ENCODE results near the gene UBR4.
A peak's percentile ranks its signal among the peaks of the same experiment; 100 is the strongest.

The UBR4 gene

GRCh38 chr1:19140465-19140864 lies 69.6 kb downstream of the UBR4 start:
- no peak for DNase-seq (ENCODE audit: low read depth in 2 of 2)

DNA sequence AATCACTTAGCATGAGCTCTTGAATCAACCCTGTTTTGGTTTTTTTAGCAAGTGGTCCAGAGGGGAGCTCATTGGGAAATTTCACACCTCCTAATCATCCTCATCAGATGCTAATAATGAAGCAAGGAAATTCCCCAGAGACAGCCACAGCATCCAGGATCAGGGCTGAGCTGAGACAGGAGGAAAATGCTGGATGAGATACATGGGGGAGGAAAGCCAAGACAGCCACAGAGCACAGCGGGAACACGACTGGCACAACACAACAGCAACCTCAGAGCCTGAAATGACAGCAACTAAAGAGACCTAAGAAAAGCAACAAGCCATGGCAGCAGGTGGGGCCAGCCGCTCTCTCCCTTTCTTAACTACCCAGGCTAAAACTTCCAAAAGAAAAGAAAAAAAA lies 70.4 kb downstream of the UBR4 start:
- no peak for DNase-seq (ENCODE audit: low read depth in 2 of 2)

DNA sequence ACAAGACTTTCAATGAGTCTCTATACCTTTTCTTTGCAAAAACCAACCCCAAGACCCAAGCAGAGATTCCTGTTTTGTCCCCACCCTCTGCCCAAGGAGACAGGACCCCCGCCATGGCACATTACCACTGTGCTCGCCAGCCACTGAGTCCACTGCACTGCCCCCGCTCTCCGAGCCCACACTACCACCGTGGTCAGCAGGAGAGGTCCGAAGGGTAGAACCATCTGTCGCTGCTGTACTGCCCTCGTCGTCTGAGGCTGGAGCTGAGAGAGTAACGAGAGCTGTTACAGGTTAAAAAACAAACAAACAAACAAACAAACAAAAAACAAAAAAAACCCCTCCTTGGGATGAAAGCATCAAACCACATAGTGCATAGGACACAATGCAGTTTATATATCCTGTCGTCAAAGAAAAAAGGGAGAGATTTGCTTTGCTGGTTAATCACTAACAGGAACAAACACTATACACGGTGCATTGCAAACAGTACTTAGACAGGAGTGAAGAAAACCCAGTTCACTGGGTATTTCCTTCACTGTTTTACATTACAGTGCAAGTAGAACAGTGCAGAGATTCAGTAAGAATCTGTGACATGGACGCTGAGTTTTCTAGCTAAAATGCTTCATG lies 71.0 kb downstream of the UBR4 start:
- no peak for DNase-seq (ENCODE audit: low read depth in 2 of 2)

DNA sequence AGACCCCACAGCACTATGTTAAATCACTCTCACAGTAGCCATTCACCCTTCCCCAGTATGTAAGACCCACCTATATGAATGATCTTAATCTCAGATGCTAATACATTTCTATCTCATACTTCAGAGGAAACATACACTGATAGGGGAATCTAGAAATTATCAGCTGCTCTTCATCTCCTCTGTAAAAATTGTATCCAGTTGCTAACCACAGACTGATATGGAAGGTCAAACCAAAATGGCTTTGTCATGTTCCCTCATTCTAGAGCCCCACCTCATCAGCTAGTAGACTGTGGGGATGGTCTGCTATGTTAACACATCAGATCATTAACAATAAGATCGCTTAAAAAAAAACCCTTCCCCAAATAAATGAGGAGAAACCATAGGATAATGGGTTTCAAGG lies 71.7 kb downstream of the UBR4 start:
- no peak for DNase-seq (ENCODE audit: low read depth in 2 of 2)

DNA sequence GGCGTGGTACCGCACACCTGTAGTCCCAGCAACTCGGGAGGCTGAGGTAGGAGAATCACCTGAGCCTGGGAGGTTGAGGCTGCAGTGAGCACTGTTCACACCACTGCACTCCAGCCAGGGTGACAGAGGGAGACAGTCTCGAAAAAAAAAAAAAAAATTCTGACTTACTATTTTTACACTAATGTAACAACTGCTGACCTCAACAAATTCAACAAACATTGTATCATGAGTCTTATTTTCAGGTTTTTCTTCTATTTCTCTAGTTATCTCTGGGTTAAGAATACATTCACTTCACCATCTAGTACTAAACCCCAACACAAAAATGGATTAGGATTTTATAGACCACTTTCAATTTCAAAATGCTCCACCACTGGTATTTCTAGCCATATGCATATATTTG lies 72.9 kb downstream of the UBR4 start:
- no peak for DNase-seq (ENCODE audit: low read depth in 2 of 2)

DNA sequence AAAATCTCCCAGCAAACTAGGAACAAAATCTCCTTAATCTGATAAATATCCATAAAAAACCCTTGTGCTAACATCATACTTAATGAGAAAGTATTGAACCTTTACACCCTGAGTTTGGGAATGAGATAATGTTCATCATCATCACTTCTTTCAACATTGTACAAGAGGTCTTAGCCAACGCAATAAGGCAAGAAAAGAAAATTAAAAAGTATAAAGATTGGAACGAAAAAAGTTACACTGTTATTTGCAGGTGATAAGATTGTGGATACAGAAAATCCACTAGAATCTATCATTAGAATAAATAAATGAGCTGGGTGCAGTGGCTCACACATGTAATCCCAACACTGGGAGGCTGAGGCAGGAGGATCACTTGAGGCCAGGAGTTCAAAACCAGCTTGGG lies 76.7 kb downstream of the UBR4 start:
- no peak for DNase-seq (ENCODE audit: low read depth in 2 of 2)

DNA sequence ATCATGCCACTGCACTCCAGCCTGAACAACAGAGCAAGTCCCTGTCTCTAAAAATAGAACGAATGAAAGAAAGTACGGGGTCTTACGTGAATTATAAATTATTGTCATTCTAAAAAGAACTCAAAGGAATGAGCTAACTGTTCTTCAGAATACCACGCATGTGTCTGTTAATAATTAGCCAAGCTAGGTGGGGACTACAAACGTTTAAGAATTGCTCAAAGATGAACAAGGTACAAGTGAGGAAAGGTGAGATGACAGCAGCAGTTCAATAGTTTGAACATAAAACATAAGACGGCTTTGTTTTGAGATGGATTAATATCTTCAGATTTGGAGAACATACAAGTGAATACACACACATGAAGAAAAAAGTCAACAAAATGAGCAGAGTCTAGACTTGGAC lies 79.6 kb downstream of the UBR4 start:
- no peak for DNase-seq (ENCODE audit: low read depth in 2 of 2)

DNA sequence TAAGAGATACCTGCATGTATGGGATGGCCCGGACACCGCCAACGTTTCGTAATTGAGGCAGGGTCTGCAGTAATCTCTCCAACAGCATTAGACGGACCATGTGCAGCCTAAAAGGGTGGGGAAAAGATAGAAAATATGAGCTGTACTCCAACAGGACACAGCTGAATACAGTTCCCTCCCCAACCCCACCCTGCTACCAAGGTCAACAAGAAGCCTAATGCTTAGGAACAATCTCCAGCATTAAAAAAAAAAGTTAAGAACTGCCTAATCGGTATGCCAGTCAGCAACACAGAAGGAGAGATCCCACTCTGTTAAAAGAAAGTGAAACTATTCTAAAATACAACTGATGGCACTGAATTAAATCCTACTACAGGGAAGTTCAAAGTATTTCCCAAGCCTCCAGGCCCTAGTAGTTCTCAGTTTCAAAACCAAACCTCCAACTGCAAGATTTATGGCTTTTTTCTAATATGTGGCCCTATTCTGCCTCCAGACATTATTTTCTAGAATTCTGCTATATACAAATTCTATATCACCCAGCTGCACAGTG lies 81.0 kb downstream of the UBR4 start:
- DNase-seq (ENCODE audit: low read depth in 2 of 2): no peak

GRCh38 chr1:19124273-19124672 lies 85.8 kb downstream of the UBR4 start:
- DNase-seq (ENCODE audit: low read depth in 2 of 2): peak in 1 of 2 experiments; percentile 5

- no peak for DNase-seq (ENCODE audit: low read depth in 2 of 2)
These were observed 86.2 kb downstream of the UBR4 start for GRCh38 chr1:19123837-19124236.

DNA sequence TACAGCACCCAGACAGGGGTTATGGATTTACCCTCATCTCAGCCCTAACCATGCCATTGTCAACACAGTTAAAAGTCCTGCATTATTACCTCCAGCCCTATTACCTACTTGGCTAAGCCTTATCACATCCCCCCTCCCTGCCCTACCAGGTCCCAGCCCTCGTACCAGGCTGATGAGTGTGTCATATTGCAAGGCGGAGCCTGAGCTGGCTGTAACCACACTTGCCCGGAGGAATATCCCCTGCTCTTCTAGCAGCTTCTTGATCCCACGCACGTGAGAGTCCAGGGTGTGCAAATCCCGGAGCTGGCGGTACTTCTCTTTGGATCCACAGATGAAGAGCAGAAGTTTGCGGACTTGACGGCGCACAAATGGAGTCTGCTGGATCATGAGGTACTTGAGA lies 87.4 kb downstream of the UBR4 start:
- DNase-seq (ENCODE audit: low read depth in 2 of 2): no peak

GRCh38 chr1:19121192-19121591 lies 88.9 kb downstream of the UBR4 start:
- DNase-seq (ENCODE audit: low read depth in 2 of 2): no peak

DNA sequence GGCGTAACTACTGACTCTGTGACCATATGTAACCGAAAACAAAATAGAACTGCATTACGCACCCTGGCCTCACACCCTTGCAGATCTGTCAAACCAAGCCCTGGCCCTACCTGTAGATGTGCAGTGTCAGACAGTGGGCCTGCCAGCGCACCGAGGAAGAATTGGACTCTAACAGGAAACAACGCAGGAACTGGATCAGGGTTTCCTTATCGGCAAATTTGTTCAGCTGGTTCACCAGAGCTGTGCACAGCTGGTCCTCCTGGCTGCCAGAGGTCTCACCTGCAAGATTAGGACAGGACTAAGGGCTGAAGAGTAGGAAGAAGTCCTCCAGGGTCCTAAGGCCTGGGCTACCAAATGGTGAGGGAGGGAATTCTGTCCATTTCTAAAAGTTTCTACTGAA lies 90.0 kb downstream of the UBR4 start:
- DNase-seq (ENCODE audit: low read depth in 2 of 2): no peak

GRCh38 chr1:19115082-19115808 lies 94.8 kb downstream of the UBR4 start:
- DNase-seq (ENCODE audit: low read depth in 2 of 2): no peak

DNA sequence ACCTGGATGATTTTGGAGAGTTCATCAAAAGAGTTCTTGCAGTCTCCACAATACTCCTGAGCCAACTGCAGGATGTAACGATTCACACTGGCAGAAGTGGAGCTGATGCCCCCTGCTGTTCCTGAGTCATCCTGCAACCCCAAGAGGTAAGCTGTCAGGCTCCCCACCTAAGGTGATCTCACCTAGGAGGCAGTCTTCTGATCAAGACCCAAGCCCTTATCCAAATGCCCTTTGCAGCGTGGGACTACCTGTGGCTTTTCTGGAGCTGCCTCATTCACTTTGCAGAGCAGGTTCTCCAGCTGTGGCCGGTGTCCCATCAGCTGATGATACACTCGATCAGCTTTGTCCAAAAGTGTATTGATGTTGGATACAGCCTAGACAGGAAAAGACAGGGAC lies 96.4 kb downstream of the UBR4 start:
- DNase-seq (ENCODE audit: low read depth in 2 of 2): peak in 1 of 2 experiments; percentile 11

DNA sequence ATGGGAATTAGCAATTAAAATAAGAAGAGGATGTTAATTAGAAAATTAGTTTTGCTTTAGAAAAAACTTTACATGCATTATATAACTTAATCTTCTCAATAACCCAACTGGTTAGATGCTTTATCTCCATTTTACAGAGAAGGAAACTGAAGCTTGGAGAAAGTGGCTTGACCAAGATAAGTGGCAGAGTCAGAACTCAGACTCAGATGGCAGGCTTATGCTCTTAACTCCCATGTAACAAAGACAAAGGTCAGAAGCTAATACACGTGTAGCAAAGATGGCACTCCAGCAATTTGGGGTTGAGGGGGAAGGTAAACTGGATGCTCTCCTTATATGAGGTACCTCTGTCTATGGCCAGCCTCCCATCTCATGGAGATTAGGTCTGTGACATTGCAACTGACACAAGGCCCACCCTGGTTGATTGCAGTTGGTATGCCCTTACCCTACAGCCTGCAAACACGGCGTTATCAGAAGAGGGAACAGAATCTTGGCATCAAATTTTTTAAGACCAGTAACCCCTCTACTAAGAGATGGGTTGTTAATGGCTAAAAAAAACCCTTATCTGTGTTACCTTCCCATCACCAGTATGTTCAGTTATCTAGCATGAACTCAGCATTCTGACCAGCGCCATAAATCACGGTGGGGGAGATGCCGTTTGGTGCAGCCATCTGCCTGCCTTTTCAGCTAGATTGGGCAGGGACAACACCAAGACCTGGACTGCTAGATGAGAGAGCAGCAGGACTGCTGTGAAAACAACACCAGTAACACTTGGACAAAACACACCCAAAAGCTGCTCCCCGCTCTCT lies 97.0 kb downstream of the UBR4 start:
- DNase-seq (ENCODE audit: low read depth in 2 of 2): no peak

DNA sequence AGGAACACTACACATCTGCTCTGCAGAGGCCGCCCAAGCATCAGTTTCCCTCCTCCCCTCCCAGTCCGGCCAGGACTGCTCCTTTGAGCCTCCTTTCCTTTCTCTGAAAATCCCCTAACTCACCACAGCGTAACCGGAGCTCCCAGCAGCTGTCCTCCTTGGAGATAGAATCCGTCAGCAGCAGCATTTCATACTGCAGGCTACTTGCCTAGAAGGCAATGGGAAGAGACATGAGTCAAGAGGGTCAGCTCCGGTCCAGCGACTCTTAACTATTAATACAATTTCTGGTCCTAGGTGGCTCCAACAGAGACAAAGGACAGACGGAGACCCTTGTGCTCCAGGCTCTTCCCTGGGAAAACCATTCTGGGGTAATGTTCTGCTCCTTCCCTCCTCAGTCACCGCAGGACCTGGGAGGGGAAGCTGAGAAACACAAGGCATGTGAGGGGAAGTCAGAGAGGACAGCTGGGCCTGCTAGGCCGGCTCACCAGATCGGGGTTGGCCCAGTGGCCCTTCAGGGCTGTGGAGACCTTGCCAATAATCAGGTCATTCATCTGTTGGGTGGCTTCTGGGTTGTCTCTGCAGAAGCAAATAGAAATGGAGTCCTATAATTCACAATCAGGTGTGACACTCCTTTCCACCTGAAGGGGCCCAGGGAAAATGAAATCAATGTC lies 99.7 kb downstream of the UBR4 start:
- no peak for DNase-seq (ENCODE audit: low read depth in 2 of 2)

DNA sequence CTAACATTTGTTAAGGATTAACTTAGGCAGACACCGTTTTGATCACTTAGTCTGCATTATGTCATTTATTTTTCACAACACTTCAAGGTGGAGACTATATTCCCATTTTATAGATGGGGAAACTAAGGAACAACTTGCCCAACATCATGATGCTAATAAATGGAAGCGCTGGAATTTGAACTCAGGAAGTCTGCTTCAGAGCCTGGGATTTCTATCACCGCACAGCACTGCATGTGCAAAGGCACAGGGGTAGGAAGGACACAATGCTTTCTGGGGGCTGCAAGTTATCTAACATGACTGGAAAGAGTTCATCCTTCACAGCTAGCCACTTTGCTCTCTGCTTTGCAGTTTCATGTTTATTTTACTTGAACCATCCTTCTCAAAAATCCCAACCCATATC lies 100.5 kb downstream of the UBR4 start:
- no peak for DNase-seq (ENCODE audit: low read depth in 2 of 2)

DNA sequence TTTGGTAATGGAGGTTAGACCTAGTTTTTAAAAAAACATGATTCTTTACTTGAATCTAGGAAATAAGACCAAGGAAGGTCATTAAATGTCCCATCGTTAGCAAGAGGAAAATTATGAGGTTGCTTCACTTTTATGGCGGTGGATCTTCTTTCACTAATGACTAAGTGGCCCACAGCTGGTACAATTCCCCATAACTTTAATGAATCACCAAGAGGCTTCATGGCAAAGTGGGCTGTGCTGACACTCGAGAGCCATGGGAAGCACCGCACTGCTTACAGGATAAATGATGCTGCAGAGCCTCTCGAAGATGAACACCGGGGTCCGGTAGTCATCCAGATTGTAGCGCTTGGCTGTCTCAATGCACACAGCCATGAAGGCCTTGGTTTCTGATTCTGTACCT lies 108.8 kb downstream of the UBR4 start:
- DNase-seq (ENCODE audit: low read depth in 2 of 2): no peak

DNA sequence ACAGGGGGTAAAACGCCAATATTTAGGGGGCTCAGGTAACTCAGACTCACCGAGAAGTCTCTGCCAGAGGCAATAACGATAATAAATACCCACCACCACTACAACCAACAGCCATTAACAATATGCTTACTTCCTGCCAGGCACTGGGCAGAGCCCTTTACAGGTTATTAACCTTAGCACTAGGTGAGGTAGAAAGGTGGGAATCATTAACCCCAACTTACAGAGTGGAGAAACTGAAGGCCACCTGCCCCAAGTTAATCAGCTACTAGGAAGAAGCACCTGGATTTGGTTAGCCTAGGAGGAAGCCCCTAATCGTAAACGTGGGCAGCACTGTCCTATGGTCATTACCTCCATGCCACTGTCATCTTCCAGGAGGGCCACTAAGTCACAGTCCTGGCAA lies 110.0 kb downstream of the UBR4 start:
- no peak for DNase-seq (ENCODE audit: low read depth in 2 of 2)

GRCh38 chr1:19096990-19097389 lies 113.1 kb downstream of the UBR4 start:
- no peak for DNase-seq (ENCODE audit: low read depth in 2 of 2)

Data from stimulated activated CD4-positive, alpha-beta T cell treated with anti-CD3 and anti-CD28 coated beads, Interleukin-12 subunit alpha, Interleukin-12 subunit beta, amount 100 ng/mL, for 24 hours (primary cell).